GM23338 (cell line): ENCODE data around the gene RELL1. TPM values are rescaled to one million over a fixed set of nuclear protein-coding genes. Genes with fewer than 3 reads are reported as not detected.

Experiments used
- ATAC-seq: fragments of 200-7000 bp; cut with Tn5 transposase; 3 replicates; pipeline ENCODE4 v1.9.1; 2020
- DNase-seq: peaks from one replicate; pipeline ENCODE4 v3.0.0-alpha.2; 2015; ENCODE audit warnings: low spot score
- H2AFZ ChIP-seq: fragments of 200-600 bp; sonication (generic); 2 replicates; pipeline ENCODE4 v1.8.0; 2016; ENCODE audit warnings: antibody characterized with exemption, mild to moderate bottlenecking, moderate library complexity
- H3F3A ChIP-seq: fragments of 200-600 bp; sonication (generic); replicated peaks from 2 replicates; pipeline ENCODE4 v1.8.0; 2017; ENCODE audit warnings: antibody characterized with exemption, mixed run types, low read depth
- H3K27ac ChIP-seq: fragments of 200-600 bp; sonication (generic); 2 replicates; pipeline ENCODE4 v1.6.1; 2016; ENCODE audit warnings: low read depth
- H3K27me3 ChIP-seq: fragments of 200-600 bp; sonication (generic); 2 replicates; pipeline ENCODE4 v1.8.0; 2016; ENCODE audit warnings: mild to moderate bottlenecking, mixed run types, moderate library complexity; ENCODE audit not compliant: insufficient read depth
- H3K36me3 ChIP-seq: fragments of 200-600 bp; sonication (generic); 2 replicates; pipeline ENCODE4 v1.8.0; 2016; ENCODE audit warnings: mild to moderate bottlenecking; ENCODE audit not compliant: insufficient read depth
- H3K4me1 ChIP-seq: fragments of 200-600 bp; sonication (generic); 2 replicates; pipeline ENCODE4 v1.8.0; 2016; ENCODE audit warnings: mild to moderate bottlenecking, moderate library complexity; ENCODE audit not compliant: insufficient read depth
- H3K4me2 ChIP-seq: fragments of 200-600 bp; sonication (generic); 2 replicates; pipeline ENCODE4 v1.7.1; 2017; ENCODE audit warnings: mixed run types
- H3K4me3 ChIP-seq: fragments of 200-600 bp; sonication (generic); 2 replicates; pipeline ENCODE4 v1.6.1; 2016; ENCODE audit warnings: mixed run types
- H3K79me2 ChIP-seq: fragments of 200-600 bp; sonication (generic); replicated peaks from 2 replicates; pipeline ENCODE4 v1.8.0; 2017; ENCODE audit warnings: mild to moderate bottlenecking; ENCODE audit not compliant: insufficient read depth
- H3K9me2 ChIP-seq: fragments of 200-600 bp; sonication (generic); 2 replicates; pipeline ENCODE4 v1.8.0; 2017; ENCODE audit not compliant: insufficient read depth
- H4K20me1 ChIP-seq: fragments of 200-600 bp; sonication (generic); replicated peaks from 2 replicates; pipeline ENCODE4 v1.8.0; 2017; ENCODE audit warnings: mild to moderate bottlenecking; ENCODE audit not compliant: insufficient read depth
- H3K27ac Mint-ChIP-seq: 2 replicates; pipeline ENCODE4 v1.8.0; 2020; ENCODE audit warnings: inconsistent platforms, mild to moderate bottlenecking, moderate library complexity, mixed read lengths
- H3K27me3 Mint-ChIP-seq: 3 replicates; pipeline ENCODE4 v1.8.0; 2022; ENCODE audit warnings: low read depth, mild to moderate bottlenecking, moderate library complexity, mixed read lengths, inconsistent platforms; ENCODE audit not compliant: insufficient read depth, poor library complexity
- H3K36me3 Mint-ChIP-seq: 3 replicates; pipeline ENCODE4 v1.8.0; 2021; ENCODE audit warnings: low read depth, mild to moderate bottlenecking, inconsistent platforms, moderate library complexity, mixed read lengths
- H3K4me1 Mint-ChIP-seq: 3 replicates; pipeline ENCODE4 v1.8.0; 2020; ENCODE audit warnings: mild to moderate bottlenecking, inconsistent platforms, mixed read lengths
- H3K4me3 Mint-ChIP-seq: 3 replicates; pipeline ENCODE4 v1.8.0; 2021; ENCODE audit warnings: moderate library complexity, mild to moderate bottlenecking, inconsistent platforms, mixed read lengths
- H3K9me3 Mint-ChIP-seq: 3 replicates; pipeline ENCODE4 v1.8.0; 2020; ENCODE audit warnings: moderate library complexity, mild to moderate bottlenecking, inconsistent platforms, mixed read lengths
- CREB1 ChIP-seq: fragments of 250-450 bp; sonication (Bioruptor Pico); IDR thresholded peaks from 2 replicates; pipeline ENCODE4 v1.5.0; 2020; ENCODE audit warnings: low read depth, mild to moderate bottlenecking, moderate library complexity
- CTCF ChIP-seq, 2 experiments: fragments of 200-600 bp in 1 of 2; sonication (generic) in 1 of 2; conservative IDR thresholded peaks; 2 replicates each; pipeline versions ENCODE4 v1.5.1 to v1.6.1; 2016 to 2017; ENCODE audit warnings: antibody characterized with exemption in 2 of 2, low read depth in 2 of 2, mild to moderate bottlenecking in 2 of 2, moderate library complexity in 1 of 2
- ETS1 ChIP-seq: IDR thresholded peaks from 2 replicates; pipeline ENCODE4 v1.6.1; 2016; ENCODE audit warnings: antibody characterized with exemption
- EZH2 ChIP-seq: fragments of 200-600 bp; sonication (generic); IDR thresholded peaks from one replicate; pipeline ENCODE4 v1.8.0; 2017; ENCODE audit warnings: antibody characterized with exemption, mild to moderate bottlenecking, low read depth; ENCODE audit not compliant: unreplicated experiment
- EZH2phosphoT487 ChIP-seq: fragments of 200-600 bp; sonication (generic); IDR thresholded peaks from one replicate; pipeline ENCODE4 v1.8.1; 2018; ENCODE audit warnings: antibody characterized with exemption; ENCODE audit not compliant: unreplicated experiment
- JUNB ChIP-seq: IDR thresholded peaks from one replicate; pipeline ENCODE4 v1.6.1; 2016; ENCODE audit warnings: antibody characterized with exemption; ENCODE audit not compliant: unreplicated experiment
- NANOG ChIP-seq: IDR thresholded peaks from 2 replicates; pipeline ENCODE4 v1.6.1; 2016; ENCODE audit warnings: antibody characterized with exemption, borderline replicate concordance
- POLR2AphosphoS5 ChIP-seq: IDR thresholded peaks from 2 replicates; pipeline ENCODE4 v1.6.1; 2016; ENCODE audit warnings: antibody characterized with exemption, low read depth
- REST ChIP-seq: IDR thresholded peaks from one replicate; pipeline ENCODE4 v1.6.1; 2018; ENCODE audit warnings: antibody characterized with exemption; ENCODE audit not compliant: unreplicated experiment
- STAT1 ChIP-seq: IDR thresholded peaks from one replicate; pipeline ENCODE4 v1.6.1; 2016; ENCODE audit warnings: antibody characterized with exemption; ENCODE audit not compliant: unreplicated experiment
- ZNF114 ChIP-seq: fragments of 250-450 bp; sonication (Bioruptor Pico); IDR thresholded peaks from 2 replicates; pipeline ENCODE4 v1.5.0; 2020; ENCODE audit warnings: mild to moderate bottlenecking, moderate library complexity
- ZNF331 ChIP-seq: fragments of 250-450 bp; sonication (Bioruptor Pico); IDR thresholded peaks from 2 replicates; pipeline ENCODE4 v1.5.0; 2020; ENCODE audit warnings: low read depth, mild to moderate bottlenecking, moderate library complexity
- ZNF462 ChIP-seq: fragments of 250-450 bp; sonication (Bioruptor Pico); IDR thresholded peaks from 2 replicates; pipeline ENCODE4 v1.5.0; 2020; ENCODE audit warnings: mild to moderate bottlenecking, moderate library complexity
- polyA plus RNA-seq: library from polyadenylated mRNA; unstranded; fragments of >200 nt; fragmentation: Nextera tagmentation; extraction: Ambion mirVana; gene quantifications from 2 replicates; pipeline ENCODE4 v1.2.1, GENCODE V29; 2016
- total RNA-seq: library from RNA; depleted of rRNA; stranded (reverse); fragments of >200 nt; shearing (Covaris generic); gene quantifications from 2 replicates; pipeline ENCODE4 v1.2.3, GENCODE V29; 2014

Gene RELL1
- total and polyA plus RNA-seq, 2 experiments from 2014 or later = 2.8 to 28.5 TPM

GRCh38 chr4:37631551-37631950 lies 54.6 kb downstream of the RELL1 start:
- H3K27ac Mint-ChIP-seq = no peak overlapping the region
- Histone ChIP-seq H3K79me2 (no peaks in the 10 kb centered on the region), H3K27me3 (no peaks in the 10 kb centered on the region), H3K36me3 (no peaks in the 10 kb centered on the region), H3K4me3 (no peak overlapping the region), H3K4me2 (no peak overlapping the region), H3K27ac (no peak overlapping the region), H3F3A (no peaks in the 10 kb centered on the region), H4K20me1 (no peaks in the 10 kb centered on the region), H3K9me2 (no peaks in the 10 kb centered on the region; the same call in 1 of the 2 replicates), H3K4me1 (no peaks in the 10 kb centered on the region), H2AFZ (no peak overlapping the region)
- H3K4me3 Mint-ChIP-seq = no peak overlapping the region
- peaks cover 5% of the 10 kb centered on the region for H3K27me3 Mint-ChIP-seq
- ATAC-seq (no peak), DNase-seq (no peak)
- TF ChIP-seq CTCF (conservative IDR thresholded peaks at IDR 0.05; ENCODE audit: low read depth in 2 of 2) (no peak), ETS1 (no peak), ZNF331 (CRISPR knock-in tag) (no peak), JUNB (no peak), POLR2AphosphoS5 (no peak), ZNF462 (CRISPR knock-in tag) (no peak), EZH2phosphoT487 (no peak), NANOG (no peak), CREB1 (no peak), ZNF114 (CRISPR knock-in tag) (no peak), STAT1 (no peak), EZH2 (no peak), REST (no peak)
- peaks cover 13% of the 10 kb centered on the region for H3K4me1 Mint-ChIP-seq
- peaks cover 33% of the 10 kb centered on the region for H3K36me3 Mint-ChIP-seq
- no peaks in the 10 kb centered on the region for H3K9me3 Mint-ChIP-seq
